ENCODE results near the gene IRF2BPL.

IRF2BPL gene

GRCh38 chr14:76986231-76986565 is 42.3 kb downstream of the IRF2BPL start:
- no peak for DNase-seq (ENCODE audit: low spot score)

GRCh38 chr14:76985540-76986230 is 42.8 kb downstream of the IRF2BPL start:
- no peak for DNase-seq (ENCODE audit: low spot score)

GRCh38 chr14:76984787-76985375 is 43.6 kb downstream of the IRF2BPL start:
- DNase-seq (ENCODE audit: low spot score): no peak

- no peak for DNase-seq (ENCODE audit: low spot score)
Measured at GRCh38 chr14:76984297-76984696, 44.2 kb downstream of the IRF2BPL start.

GRCh38 chr14:76981670-76982069 is 46.8 kb downstream of the IRF2BPL start:
- DNase-seq (ENCODE audit: low spot score): no peak

- DNase-seq (ENCODE audit: low spot score): peak; percentile 28
Measured at GRCh38 chr14:76977793-76978720, 50.5 kb downstream of the IRF2BPL start.

- DNase-seq (ENCODE audit: low spot score): no peak
Measured at GRCh38 chr14:76976240-76977005, 52.1 kb downstream of the IRF2BPL start.

- DNase-seq (ENCODE audit: low spot score): no peak
Measured at GRCh38 chr14:76975812-76976211, 52.7 kb downstream of the IRF2BPL start.

- no peak for DNase-seq (ENCODE audit: low spot score)
Measured at GRCh38 chr14:76975051-76975450, 53.5 kb downstream of the IRF2BPL start.

All from AG08396 (cell line).